ENCODE measurements around the gene KRTAP10-2. TPM values are rescaled to one million over a fixed set of nuclear protein-coding genes. Genes with fewer than 3 reads are reported as not detected.
"Not testable (repeated sequence)": the region's sequence is repeated elsewhere in the genome, so short reads cannot be mapped to it uniquely, and the experiment has no call there.

The KRTAP10-2 gene
- polyA plus RNA-seq (2013, experiment 1 of 4): not detected
- not detected for polyA plus RNA-seq (2013, experiment 2 of 4)
- not detected for polyA plus RNA-seq (2013, experiment 3 of 4)
- not detected for polyA plus RNA-seq (2013, experiment 4 of 4)

GRCh38 chr21:44551340-44551961 is at the start of gene KRTAP10-2:
Gene KRTAP10-2, minus strand, starts transcription at chr21:44551505. Its CDS starts 47 bp downstream, at chr21:44551458.
- no peak within 1 kb of the TSS for H3K4me3 ChIP-seq (ENCODE audit: insufficient read depth, low read depth, low read length)
- H3K36me3 ChIP-seq (ENCODE audit: control insufficient read depth, insufficient read depth, low read length): no peaks in the 10 kb centered on the region
- no peak within 1 kb of the TSS for H3K27ac ChIP-seq (ENCODE audit: insufficient read depth, low read depth, low read length, poor library complexity, severe bottlenecking)
- peaks cover 27% of the 10 kb centered on the region for H3K4me1 ChIP-seq (ENCODE audit: control insufficient read depth, insufficient read depth, low read length)
- 83 to 87% methylated on average over 17 of the region's 17 CpGs for WGBS, 2 experiments
- H3K27me3 ChIP-seq (ENCODE audit: control insufficient read depth, insufficient read depth, low read length, poor library complexity, severe bottlenecking): no peaks in the 10 kb centered on the region
- no peaks in the 10 kb centered on the region for H3K9me3 ChIP-seq (ENCODE audit: control insufficient read depth, low read length)

- H3K9me3 ChIP-seq (ENCODE audit: control insufficient read depth, low read length); H3K27ac ChIP-seq (ENCODE audit: insufficient read depth, low read depth, low read length, poor library complexity, severe bottlenecking); H3K4me1 ChIP-seq (ENCODE audit: control insufficient read depth, insufficient read depth, low read length); H3K36me3 ChIP-seq (ENCODE audit: control insufficient read depth, insufficient read depth, low read length); H3K4me3 ChIP-seq (ENCODE audit: insufficient read depth, low read depth, low read length); H3K27me3 ChIP-seq (ENCODE audit: control insufficient read depth, insufficient read depth, low read length, poor library complexity, severe bottlenecking): not testable (repeated sequence)
- WGBS, 2 experiments: 77 to 82% methylated on average over 10 of the region's 10 CpGs
Observed at GRCh38 chr21:44601091-44601490, 49.8 kb upstream of the KRTAP10-2 start.

GRCh38 chr21:44600118-44600978 is 49.0 kb upstream of the KRTAP10-2 start, which contains the start of gene KRTAP10-7:
Gene KRTAP10-7, plus strand, starts transcription at chr21:44600597. Its CDS starts 25 bp downstream, at chr21:44600622.
- H3K27ac ChIP-seq (ENCODE audit: insufficient read depth, low read depth, low read length, poor library complexity, severe bottlenecking); H3K4me3 ChIP-seq (ENCODE audit: insufficient read depth, low read depth, low read length); H3K36me3 ChIP-seq (ENCODE audit: control insufficient read depth, insufficient read depth, low read length); H3K27me3 ChIP-seq (ENCODE audit: control insufficient read depth, insufficient read depth, low read length, poor library complexity, severe bottlenecking); H3K9me3 ChIP-seq (ENCODE audit: control insufficient read depth, low read length); H3K4me1 ChIP-seq (ENCODE audit: control insufficient read depth, insufficient read depth, low read length): not testable (repeated sequence)
- 89 to 90% methylated on average over 23 of the region's 23 CpGs for WGBS, 2 experiments

GRCh38 chr21:44599264-44600029 is 48.1 kb upstream of the KRTAP10-2 start:
- no peak overlapping the region for H3K4me3 ChIP-seq (ENCODE audit: insufficient read depth, low read depth, low read length)
- no peaks in the 10 kb centered on the region for H3K9me3 ChIP-seq (ENCODE audit: control insufficient read depth, low read length)
- no peaks in the 10 kb centered on the region for H3K4me1 ChIP-seq (ENCODE audit: control insufficient read depth, insufficient read depth, low read length)
- WGBS, 2 experiments: 82 to 85% methylated on average over 8 of the region's 8 CpGs
- no peaks in the 10 kb centered on the region for H3K27me3 ChIP-seq (ENCODE audit: control insufficient read depth, insufficient read depth, low read length, poor library complexity, severe bottlenecking)
- H3K36me3 ChIP-seq (ENCODE audit: control insufficient read depth, insufficient read depth, low read length): no peaks in the 10 kb centered on the region
- H3K27ac ChIP-seq (ENCODE audit: insufficient read depth, low read depth, low read length, poor library complexity, severe bottlenecking): no peak overlapping the region

- Histone ChIP-seq H3K27me3 (ENCODE audit: control insufficient read depth, insufficient read depth, low read length, poor library complexity, severe bottlenecking) (no peaks in the 10 kb centered on the region), H3K9me3 (ENCODE audit: control insufficient read depth, low read length) (no peaks in the 10 kb centered on the region), H3K4me1 (ENCODE audit: control insufficient read depth, insufficient read depth, low read length) (peaks cover 4% of the 10 kb centered on the region), H3K36me3 (ENCODE audit: control insufficient read depth, insufficient read depth, low read length) (no peaks in the 10 kb centered on the region), H3K4me3 (ENCODE audit: insufficient read depth, low read depth, low read length) (no peak overlapping the region), H3K27ac (ENCODE audit: insufficient read depth, low read depth, low read length, poor library complexity, severe bottlenecking) (peak overlapping the region; percentile 76)
- 60 to 62% methylated on average over 11 of the region's 11 CpGs for WGBS, 2 experiments
Observed at GRCh38 chr21:44598061-44598460, 46.8 kb upstream of the KRTAP10-2 start.

- 94 to 95% methylated on average over 9 of the region's 9 CpGs for WGBS, 2 experiments
- no peaks in the 10 kb centered on the region for H3K9me3 ChIP-seq (ENCODE audit: control insufficient read depth, low read length)
Observed at GRCh38 chr21:44596068-44596725, 44.9 kb upstream of the KRTAP10-2 start.

GRCh38 chr21:44595524-44595923 is 44.2 kb upstream of the KRTAP10-2 start:
- WGBS, 2 experiments: 91 to 95% methylated on average over 5 to 6 of the region's 6 CpGs
- Histone ChIP-seq H3K4me1 (ENCODE audit: control insufficient read depth, insufficient read depth, low read length) (peaks cover 12% of the 10 kb centered on the region), H3K27ac (ENCODE audit: insufficient read depth, low read depth, low read length, poor library complexity, severe bottlenecking) (no peak overlapping the region)

More at GRCh38 chr21:44596068-44596725, 44.9 kb upstream of the KRTAP10-2 start:
- no peak overlapping the region for H3K4me3 ChIP-seq (ENCODE audit: insufficient read depth, low read depth, low read length)
- H3K36me3 ChIP-seq (ENCODE audit: control insufficient read depth, insufficient read depth, low read length): no peaks in the 10 kb centered on the region
- peaks cover 12% of the 10 kb centered on the region for H3K4me1 ChIP-seq (ENCODE audit: control insufficient read depth, insufficient read depth, low read length)
- no peaks in the 10 kb centered on the region for H3K27me3 ChIP-seq (ENCODE audit: control insufficient read depth, insufficient read depth, low read length, poor library complexity, severe bottlenecking)
- no peak overlapping the region for H3K27ac ChIP-seq (ENCODE audit: insufficient read depth, low read depth, low read length, poor library complexity, severe bottlenecking)

GRCh38 chr21:44594406-44594916 is 43.2 kb upstream of the KRTAP10-2 start:
- WGBS, 2 experiments: 94 to 95% methylated on average over 11 to 12 of the region's 12 CpGs
- Histone ChIP-seq H3K4me3 (ENCODE audit: insufficient read depth, low read depth, low read length) (no peak overlapping the region), H3K27ac (ENCODE audit: insufficient read depth, low read depth, low read length, poor library complexity, severe bottlenecking) (no peak overlapping the region)

More at GRCh38 chr21:44595524-44595923, 44.2 kb upstream of the KRTAP10-2 start:
- no peaks in the 10 kb centered on the region for H3K27me3 ChIP-seq (ENCODE audit: control insufficient read depth, insufficient read depth, low read length, poor library complexity, severe bottlenecking)
- no peaks in the 10 kb centered on the region for H3K36me3 ChIP-seq (ENCODE audit: control insufficient read depth, insufficient read depth, low read length)
- no peak overlapping the region for H3K4me3 ChIP-seq (ENCODE audit: insufficient read depth, low read depth, low read length)
- H3K9me3 ChIP-seq (ENCODE audit: control insufficient read depth, low read length): no peaks in the 10 kb centered on the region

GRCh38 chr21:44593598-44594405 is 42.5 kb upstream of the KRTAP10-2 start:
- Histone ChIP-seq H3K27me3 (ENCODE audit: control insufficient read depth, insufficient read depth, low read length, poor library complexity, severe bottlenecking) (no peaks in the 10 kb centered on the region), H3K27ac (ENCODE audit: insufficient read depth, low read depth, low read length, poor library complexity, severe bottlenecking) (no peak overlapping the region), H3K4me3 (ENCODE audit: insufficient read depth, low read depth, low read length) (no peak overlapping the region), H3K36me3 (ENCODE audit: control insufficient read depth, insufficient read depth, low read length) (no peaks in the 10 kb centered on the region), H3K9me3 (ENCODE audit: control insufficient read depth, low read length) (no peaks in the 10 kb centered on the region), H3K4me1 (ENCODE audit: control insufficient read depth, insufficient read depth, low read length) (peaks cover 12% of the 10 kb centered on the region)
- WGBS, 2 experiments: 77 to 78% methylated on average over 20 of the region's 20 CpGs

More at GRCh38 chr21:44594406-44594916, 43.2 kb upstream of the KRTAP10-2 start:
- Histone ChIP-seq H3K36me3 (ENCODE audit: control insufficient read depth, insufficient read depth, low read length) (no peaks in the 10 kb centered on the region), H3K4me1 (ENCODE audit: control insufficient read depth, insufficient read depth, low read length) (peaks cover 12% of the 10 kb centered on the region), H3K27me3 (ENCODE audit: control insufficient read depth, insufficient read depth, low read length, poor library complexity, severe bottlenecking) (no peaks in the 10 kb centered on the region), H3K9me3 (ENCODE audit: control insufficient read depth, low read length) (no peaks in the 10 kb centered on the region)

Measured in ectodermal cell (in vitro differentiated cells).